Measurements from ENCODE around the gene CELF2. TPM values are rescaled to one million over a fixed set of nuclear protein-coding genes. Genes with fewer than 3 reads are reported as not detected.

Gene CELF2
- total and polyA plus RNA-seq, 2 of the 4 experiments (the other 2 are of a cell fraction) = 3.5 to 6.6 TPM

GRCh38 chr10:11249152-11249807 is 231.6 kb downstream of the CELF2 start:
- H2BK120ac ChIP-seq (ENCODE audit: low read depth, low read length) = no peak overlapping the region
- no peak overlapping the region for H2BK20ac ChIP-seq (ENCODE audit: low read depth, low read length)
- no peak overlapping the region for H3K18ac ChIP-seq (ENCODE audit: low read depth, low read length)
- no TSS peak for BruUV-seq (replicated peaks)
- dilution Hi-C loops (cut with HindIII; ENCODE audit: low sequenced_read_pairs, unreplicated experiment) = no loop called here
- H2BK5ac ChIP-seq (ENCODE audit: low read depth, low read length, poor library complexity, severe bottlenecking) = no peak overlapping the region
- H3K27me3 ChIP-seq (ENCODE audit: control insufficient read depth, insufficient read depth, low read length) = no peaks in the 10 kb centered on the region
- intact Hi-C loops (cut with micrococcal nuclease) = no loop called here
- H2BK15ac ChIP-seq (ENCODE audit: low read depth, low read length) = no peak overlapping the region
- ChIA-PET POLR2A (ENCODE audit: unreplicated experiment) (no interaction called here), CTCF (no interaction called here)
- no peaks in the 10 kb centered on the region for H4K20me1 ChIP-seq (ENCODE audit: insufficient read depth, low read length)
- no CpG with 5 or more reads among the region's 10 CpGs for WGBS, 2 experiments (ENCODE audit: extremely low coverage in 2 of 2, insufficient read length in 1 of 2)
- ATAC-seq (ENCODE audit: low read depth) (no peak), DNase-seq (no peak)
- no peak overlapping the region for H3K56ac ChIP-seq (ENCODE audit: extremely low read depth, insufficient read depth, low read length)
- H3K9me1 ChIP-seq (ENCODE audit: insufficient read depth, low read length) = no peaks in the 10 kb centered on the region
- no peaks in the 10 kb centered on the region for H3K79me1 ChIP-seq (ENCODE audit: low read depth in 1 of 2, low read length in 2 of 2)
- no peak overlapping the region for H3K9ac ChIP-seq (ENCODE audit: low read depth, low read length)
- in situ Hi-C loops (cut with MboI; ENCODE audit: low sequenced_read_pairs) = no loop called here
- H3K14ac ChIP-seq (replicated peaks; ENCODE audit: low read depth, low read length) = no peak overlapping the region
- H4K91ac ChIP-seq (ENCODE audit: insufficient read depth, low read depth, low read length) = no peak overlapping the region
- no peak overlapping the region for H3K4me2 ChIP-seq (ENCODE audit: low read depth, low read length)
- no peak overlapping the region for H2AFZ ChIP-seq (replicated peaks; ENCODE audit: low read length, poor library complexity)
- no peak overlapping the region for H3K27ac ChIP-seq (ENCODE audit: insufficient read depth, low read length)
- no peak overlapping the region for H2AK9ac ChIP-seq (replicated peaks; ENCODE audit: low read depth, low read length, poor library complexity)
- no peaks in the 10 kb centered on the region for H3K36me3 ChIP-seq (ENCODE audit: control insufficient read depth, insufficient read depth, low read length)
- H2AK5ac ChIP-seq (ENCODE audit: low read depth, low read length) = no peak overlapping the region
- TF ChIP-seq, protein P1, sequence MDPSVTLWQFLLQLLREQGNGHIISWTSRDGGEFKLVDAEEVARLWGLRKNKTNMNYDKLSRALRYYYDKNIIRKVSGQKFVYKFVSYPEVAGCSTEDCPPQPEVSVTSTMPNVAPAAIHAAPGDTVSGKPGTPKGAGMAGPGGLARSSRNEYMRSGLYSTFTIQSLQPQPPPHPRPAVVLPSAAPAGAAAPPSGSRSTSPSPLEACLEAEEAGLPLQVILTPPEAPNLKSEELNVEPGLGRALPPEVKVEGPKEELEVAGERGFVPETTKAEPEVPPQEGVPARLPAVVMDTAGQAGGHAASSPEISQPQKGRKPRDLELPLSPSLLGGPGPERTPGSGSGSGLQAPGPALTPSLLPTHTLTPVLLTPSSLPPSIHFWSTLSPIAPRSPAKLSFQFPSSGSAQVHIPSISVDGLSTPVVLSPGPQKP (IDR thresholded peaks at IDR 0.05; ENCODE audit: borderline replicate concordance, low read depth, low read length) = no peak
- TF ChIP-seq MAZ (IDR thresholded peaks at IDR 0.05; ENCODE audit: borderline replicate concordance, low read depth, low read length) (no peak), RAD21 (IDR thresholded peaks at IDR 0.05; ENCODE audit: low read length) (no peak), CHD1 (IDR thresholded peaks at IDR 0.05; ENCODE audit: low read depth, low read length) (no peak), MXI1 (IDR thresholded peaks at IDR 0.05; ENCODE audit: borderline replicate concordance, low read depth, low read length) (no peak), POLR2A (IDR thresholded peaks at IDR 0.05; ENCODE audit: low read depth, low read length) (no peak), RFX5 (IDR thresholded peaks at IDR 0.05; ENCODE audit: low read depth, low read length) (no peak)
- no peaks in the 10 kb centered on the region for H3K9me3 ChIP-seq (ENCODE audit: control insufficient read depth, insufficient read depth, low read length)
- H3K4me1 ChIP-seq (ENCODE audit: control insufficient read depth, insufficient read depth, low read length) = no peaks in the 10 kb centered on the region
- H3K23ac ChIP-seq (ENCODE audit: low read depth, low read length) = no peak overlapping the region
- no peak overlapping the region for H3K4ac ChIP-seq (ENCODE audit: low read depth, low read length)
- no peak overlapping the region for H3K4me3 ChIP-seq (ENCODE audit: insufficient read depth, low read depth, low read length)
- no peak overlapping the region for H4K8ac ChIP-seq (ENCODE audit: low read depth in 2 of 2, low read length in 2 of 2)
- H4K5ac ChIP-seq (ENCODE audit: low read depth, low read length) = no peak overlapping the region
